Fibroblast of lung (primary cell): ENCODE measurements around the gene GRK6.

ENCODE experiments used
- CTCF ChIP-seq, 2 donors: IDR thresholded peaks in 1 of 2; conservative IDR thresholded peaks in 1 of 2; 1 replicate in 1 of 2; 2 replicates in 1 of 2; pipeline ENCODE4 v1.5.1; 2011 to 2012; ENCODE audit warnings: low read length in 2 of 2, control low read depth in 1 of 2, inconsistent platforms in 1 of 2, low read depth in 1 of 2, mild to moderate bottlenecking in 1 of 2
- EZH2 ChIP-seq: IDR thresholded peaks from 2 replicates; pipeline ENCODE4 v1.5.1; 2012; ENCODE audit warnings: low read length, control low read depth, mild to moderate bottlenecking; ENCODE audit errors: missing control alignments

GRCh38 chr5:177489119-177489716 is 62.7 kb downstream of the GRK6 start:
- TF ChIP-seq CTCF (conservative IDR thresholded peaks at IDR 0.05 in 1 of 2, IDR thresholded peaks at IDR 0.05 in 1 of 2; ENCODE audit: low read depth in 1 of 2, low read length in 2 of 2), result no peak
- no peak for TF ChIP-seq EZH2
